ENCODE data around the gene PARP8. TPM values are rescaled to one million over a fixed set of nuclear protein-coding genes. Genes with fewer than 3 reads are reported as not detected.

PARP8 gene
- total and polyA plus RNA-seq, 2 of the 8 experiments (the other 6 are each of a cell fraction or from before 2014, with no cell fraction given), result 16.6 to 30.6 TPM

GRCh38 chr5:50827516-50828247, 161.2 kb downstream of the PARP8 start:
- Histone ChIP-seq H3K4me1 (replicated peaks in 1 of 4; ENCODE audit: control insufficient read depth in 3 of 4, insufficient read depth in 4 of 4, low read length in 3 of 4) (no peaks in the 10 kb centered on the region), H4K8ac (ENCODE audit: extremely low read depth, insufficient read depth, low read length) (no peak overlapping the region), H3K14ac (ENCODE audit: insufficient read length) (no peak overlapping the region), H3K4me3 (ENCODE audit: extremely low read depth in 1 of 4, insufficient read depth in 2 of 4, low read depth in 3 of 4, low read length in 4 of 4) (no peak overlapping the region), H2AFZ (ENCODE audit: low read length) (no peak overlapping the region), H3K36me3 (ENCODE audit: control insufficient read depth in 2 of 4, insufficient read depth in 4 of 4, low read length in 3 of 4) (peaks cover 0 to 15% (median 8%) of the 10 kb centered on the region in 4 experiments; a peak in 4 of 8 replicates), H4K20me1 (replicated peaks in 1 of 2; ENCODE audit: control insufficient read depth in 1 of 2, insufficient read depth in 2 of 2, low read length in 2 of 2) (no peaks in the 10 kb centered on the region), H2AK5ac (ENCODE audit: low read depth, low read length) (no peak overlapping the region), H2BK20ac (ENCODE audit: low read length) (no peak overlapping the region), H3K79me2 (ENCODE audit: control insufficient read depth in 1 of 2, insufficient read depth in 2 of 2, low read length in 2 of 2) (no peaks in the 10 kb centered on the region), H2BK15ac (ENCODE audit: low read length) (no peak overlapping the region), H3K27ac (ENCODE audit: low read depth, low read length) (no peak overlapping the region), H3K56ac (replicated peaks; ENCODE audit: insufficient read length, low read depth, low read length) (no peak overlapping the region), H2BK120ac (replicated peaks; ENCODE audit: low read depth, low read length) (no peak overlapping the region), H3K18ac (ENCODE audit: extremely low read depth, low read length) (no peak overlapping the region), H3K9me3 (ENCODE audit: insufficient read depth in 2 of 2, low read depth in 1 of 2, low read length in 1 of 2) (no peaks in the 10 kb centered on the region), H3K27me3 (replicated peaks in 1 of 4; ENCODE audit: control insufficient read depth in 3 of 4, extremely low read depth in 1 of 4, insufficient read depth in 3 of 4, low read length in 3 of 4) (peaks cover 0 to 1% (median 0%) of the 10 kb centered on the region in 4 experiments; a peak in 1 of 7 replicates), H3K4ac (replicated peaks; ENCODE audit: insufficient read length, low read depth, low read length) (no peak overlapping the region), H3K23me2 (ENCODE audit: low read depth, low read length) (no peaks in the 10 kb centered on the region), H3K23ac (ENCODE audit: insufficient read length) (no peak overlapping the region), H3K79me1 (ENCODE audit: low read depth, low read length) (no peaks in the 10 kb centered on the region), H3K4me2 (ENCODE audit: insufficient read depth in 1 of 2, low read depth in 2 of 2, low read length in 2 of 2) (no peak overlapping the region), H4K91ac (replicated peaks; ENCODE audit: insufficient read length, low read length) (no peak overlapping the region), H2BK5ac (ENCODE audit: low read depth, low read length) (no peak overlapping the region), H3K9ac (replicated peaks in 1 of 4; ENCODE audit: extremely low read depth in 1 of 4, low read depth in 3 of 4, low read length in 3 of 4) (no peak overlapping the region), H2BK12ac (ENCODE audit: low read depth, low read length) (no peak overlapping the region), H4K5ac (ENCODE audit: insufficient read length, low read depth, low read length) (no peak overlapping the region)
- CTCF ChIA-PET (ENCODE audit: partially characterized antibody), result no interaction called here
- no peak for DNase-seq (ENCODE audit: low read depth in 1 of 2, low spot score in 2 of 2)
- POLR2A ChIA-PET (ENCODE audit: partially characterized antibody), result no interaction called here
- FAIRE-seq, result no peak
- 92% methylated on average over 1 of the region's 1 CpG; no CpG with 5 or more reads in 1 of the 2 experiments for WGBS, 2 experiments (ENCODE audit: extremely low coverage in 1 of 2, insufficient coverage in 1 of 2, insufficient read length in 1 of 2, insufficient replicate concordance in 2 of 2, low coverage in 1 of 2, low lambda C conversion rate in 2 of 2, missing lambda C conversion rate in 1 of 2)
- TF ChIP-seq KDM4A (IDR thresholded peaks at IDR 0.05; ENCODE audit: low read depth, low read length, severe bottlenecking) (no peak), POLR2A (IDR thresholded peaks at IDR 0.05; ENCODE audit: control extremely low read depth in 1 of 2, low read depth in 2 of 2, low read length in 2 of 2) (no peak), FOSL1 (IDR thresholded peaks at IDR 0.05; ENCODE audit: insufficient read depth, low read depth, low read length) (no peak), RXRA (IDR thresholded peaks at IDR 0.05; ENCODE audit: insufficient read depth, low read depth, low read length) (no peak), E2F6 (IDR thresholded peaks at IDR 0.05) (no peak), SIX5 (IDR thresholded peaks at IDR 0.05; ENCODE audit: low read depth, low read length) (no peak), ATF3 (IDR thresholded peaks at IDR 0.05; ENCODE audit: insufficient read depth, low read depth, low read length) (no peak), SIRT6 (IDR thresholded peaks at IDR 0.05; ENCODE audit: low read length) (no peak), JUN (IDR thresholded peaks at IDR 0.05; ENCODE audit: low read depth, low read length) (no peak)
- TF ChIP-seq, protein P1, sequence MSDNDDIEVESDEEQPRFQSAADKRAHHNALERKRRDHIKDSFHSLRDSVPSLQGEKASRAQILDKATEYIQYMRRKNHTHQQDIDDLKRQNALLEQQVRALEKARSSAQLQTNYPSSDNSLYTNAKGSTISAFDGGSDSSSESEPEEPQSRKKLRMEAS (IDR thresholded peaks at IDR 0.05), result no peak
- TF ChIP-seq, protein P2, sequence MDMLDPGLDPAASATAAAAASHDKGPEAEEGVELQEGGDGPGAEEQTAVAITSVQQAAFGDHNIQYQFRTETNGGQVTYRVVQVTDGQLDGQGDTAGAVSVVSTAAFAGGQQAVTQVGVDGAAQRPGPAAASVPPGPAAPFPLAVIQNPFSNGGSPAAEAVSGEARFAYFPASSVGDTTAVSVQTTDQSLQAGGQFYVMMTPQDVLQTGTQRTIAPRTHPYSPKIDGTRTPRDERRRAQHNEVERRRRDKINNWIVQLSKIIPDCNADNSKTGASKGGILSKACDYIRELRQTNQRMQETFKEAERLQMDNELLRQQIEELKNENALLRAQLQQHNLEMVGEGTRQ (IDR thresholded peaks at IDR 0.05; ENCODE audit: low read length), result no peak

Measured in H1 (cell line).